Adrenal gland (tissue), 5 donors: ENCODE measurements around the gene TEK.

ENCODE experiments used
- POLR2A ChIP-seq, 2 donors: fragments of 450-650 bp; IDR thresholded peaks; one replicate each; pipeline ENCODE4 v1.6.1; 2017; ENCODE audit warnings: antibody characterized with exemption in 2 of 2, mild to moderate bottlenecking in 2 of 2, moderate library complexity in 1 of 2
- TF ChIP-seq, protein P1 (sequence below), 6 experiments: fragments of 450-650 bp in 4 of 6; fragments of 200-600 bp in 2 of 6; sonication (generic) in 1 of 6; IDR thresholded peaks; 1 replicate in 5 of 6; 2 replicates in 1 of 6; pipeline versions ENCODE4 v1.5.1 to v1.8.0; 2016 to 2021; ENCODE audit warnings: antibody characterized with exemption in 6 of 6, mild to moderate bottlenecking in 2 of 6, moderate library complexity in 1 of 6
- donor health status: DM: no; HTN: no; CAD: no.

- TF ChIP-seq, protein P1, sequence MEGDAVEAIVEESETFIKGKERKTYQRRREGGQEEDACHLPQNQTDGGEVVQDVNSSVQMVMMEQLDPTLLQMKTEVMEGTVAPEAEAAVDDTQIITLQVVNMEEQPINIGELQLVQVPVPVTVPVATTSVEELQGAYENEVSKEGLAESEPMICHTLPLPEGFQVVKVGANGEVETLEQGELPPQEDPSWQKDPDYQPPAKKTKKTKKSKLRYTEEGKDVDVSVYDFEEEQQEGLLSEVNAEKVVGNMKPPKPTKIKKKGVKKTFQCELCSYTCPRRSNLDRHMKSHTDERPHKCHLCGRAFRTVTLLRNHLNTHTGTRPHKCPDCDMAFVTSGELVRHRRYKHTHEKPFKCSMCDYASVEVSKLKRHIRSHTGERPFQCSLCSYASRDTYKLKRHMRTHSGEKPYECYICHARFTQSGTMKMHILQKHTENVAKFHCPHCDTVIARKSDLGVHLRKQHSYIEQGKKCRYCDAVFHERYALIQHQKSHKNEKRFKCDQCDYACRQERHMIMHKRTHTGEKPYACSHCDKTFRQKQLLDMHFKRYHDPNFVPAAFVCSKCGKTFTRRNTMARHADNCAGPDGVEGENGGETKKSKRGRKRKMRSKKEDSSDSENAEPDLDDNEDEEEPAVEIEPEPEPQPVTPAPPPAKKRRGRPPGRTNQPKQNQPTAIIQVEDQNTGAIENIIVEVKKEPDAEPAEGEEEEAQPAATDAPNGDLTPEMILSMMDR (IDR thresholded peaks at IDR 0.05) = no peak
- no peak for TF ChIP-seq POLR2A (IDR thresholded peaks at IDR 0.05)
These were observed 96.2 kb downstream of the TEK start for GRCh38 chr9:27205198-27205597.
